A549 (cell line): ENCODE results near the gene NAV2. TPM values are rescaled to one million over a fixed set of nuclear protein-coding genes. Genes with fewer than 3 reads are reported as not detected.

Experiments used
- ATAC-seq, 2 experiments: fragments of 200-7000 bp in 1 of 2; fragments of >200 bp in 1 of 2; cut with Nextera tagmentation in 1 of 2; cut with Tn5 transposase in 1 of 2; 3 replicates each; pipeline versions ENCODE4 v1.8.0 to v1.9.1; 2018 to 2020; ENCODE audit warnings: mild to moderate bottlenecking in 1 of 2, moderate library complexity in 1 of 2
- CTCF ChIA-PET: fragments of 300-600 bp; sonication (Branson Sonifier 250); formaldehyde crosslinking; extraction: SDS; loops from one replicate; lab custom pipeline; 2021; ENCODE audit warnings: antibody characterized with exemption, inconsistent platforms; lab: Yijun Ruan, JAX
- POLR2A ChIA-PET: fragments of 350-600 bp; formaldehyde crosslinking; extraction: SDS; loops from one replicate; lab custom pipeline; 2021; ENCODE audit warnings: antibody characterized with exemption, inconsistent platforms; lab: Yijun Ruan, JAX
- DNase-seq, 2 experiments: peaks; one replicate each; pipeline versions ENCODE4 v3.0.0 to v3.0.0-alpha.2; 2011 to 2016; ENCODE audit warnings: low read depth in 1 of 2, low spot score in 1 of 2
- FAIRE-seq: peaks from 2 replicates; lab custom pipeline; 2011; peaks lifted over from hg19 to GRCh38; lab: Jason Lieb, UNC
- H3K27ac ChIP-seq, 2 experiments: fragments of >200 bp; sonication (Bioruptor Twin); formaldehyde crosslinking; 3 replicates each; pipeline ENCODE4 v1.5.1; 2016 to 2017
- H3K4me1 ChIP-seq: fragments of >200 bp; sonication (Bioruptor Twin); formaldehyde crosslinking; 3 replicates; pipeline ENCODE4 v1.6.1; 2016
- H3K4me2 ChIP-seq: fragments of >200 bp; sonication (Bioruptor Twin); formaldehyde crosslinking; 3 replicates; pipeline ENCODE4 v1.6.1; 2016
- H3K4me3 ChIP-seq: fragments of >200 bp; sonication (Bioruptor Twin); formaldehyde crosslinking; 3 replicates; pipeline ENCODE4 v1.5.1; 2016
- H3K9me3 ChIP-seq: fragments of >200 bp; sonication (Bioruptor Twin); formaldehyde crosslinking; 3 replicates; pipeline ENCODE4 v1.6.1; 2016
- ATOH8 ChIP-seq: fragments of 250-450 bp; sonication (Bioruptor Pico); IDR thresholded peaks from 2 replicates; pipeline ENCODE4 v1.5.0; 2020; ENCODE audit warnings: low read depth, mild to moderate bottlenecking, moderate library complexity
- BHLHE40 ChIP-seq: IDR thresholded peaks from 2 replicates; pipeline ENCODE4 v1.6.1; 2012; ENCODE audit warnings: low read depth, low read length, inconsistent platforms
- CBX2 ChIP-seq: fragments of 200-600 bp; sonication (generic); IDR thresholded peaks from 2 replicates; pipeline ENCODE4 v1.6.1; 2016; ENCODE audit warnings: low read depth, mild to moderate bottlenecking, borderline replicate concordance
- CEBPB ChIP-seq, 2 experiments: fragments of >200 bp in 1 of 2; sonication (Bioruptor Twin) in 1 of 2; formaldehyde crosslinking in 1 of 2; IDR thresholded peaks; 2 replicates each; pipeline ENCODE4 v1.6.1; 2012 to 2016
- CHD4 ChIP-seq: fragments of 200-600 bp; sonication (generic); IDR thresholded peaks from 2 replicates; pipeline ENCODE4 v1.6.1; 2016; ENCODE audit warnings: antibody characterized with exemption, mild to moderate bottlenecking, borderline replicate concordance
- E2F6 ChIP-seq: IDR thresholded peaks from 2 replicates; pipeline ENCODE4 v1.6.1; 2012; ENCODE audit warnings: low read depth, borderline replicate concordance
- EHF ChIP-seq: fragments of 250-450 bp; sonication (Bioruptor Pico); IDR thresholded peaks from 2 replicates; pipeline ENCODE4 v1.5.0; 2020; ENCODE audit warnings: mild to moderate bottlenecking
- ELK1 ChIP-seq: fragments of 150-350 bp; IDR thresholded peaks from 2 replicates; pipeline ENCODE4 v1.6.1; 2014; ENCODE audit warnings: low read depth, mild to moderate bottlenecking, low read length
- FOXS1 ChIP-seq: fragments of 250-450 bp; sonication (Bioruptor Pico); IDR thresholded peaks from 2 replicates; pipeline ENCODE4 v1.5.0; 2020; ENCODE audit warnings: mild to moderate bottlenecking, moderate library complexity
- HMGXB4 ChIP-seq: fragments of 250-450 bp; sonication (Bioruptor Pico); IDR thresholded peaks from 2 replicates; pipeline ENCODE4 v1.5.0; 2021; ENCODE audit warnings: mild to moderate bottlenecking, moderate library complexity, borderline replicate concordance
- HOXB13 ChIP-seq: fragments of 250-450 bp; sonication (Bioruptor Pico); IDR thresholded peaks from 2 replicates; pipeline ENCODE4 v1.5.0; 2020; ENCODE audit warnings: low read depth, mild to moderate bottlenecking, moderate library complexity
- MAX ChIP-seq: IDR thresholded peaks from 2 replicates; pipeline ENCODE4 v1.6.1; 2012
- MAZ ChIP-seq: fragments of 150-350 bp; IDR thresholded peaks from 2 replicates; pipeline ENCODE4 v1.6.1; 2014; ENCODE audit warnings: antibody characterized with exemption, low read depth, low read length, borderline replicate concordance
- NPAS2 ChIP-seq: fragments of 250-450 bp; sonication (Bioruptor Pico); IDR thresholded peaks from 2 replicates; pipeline ENCODE4 v1.8.0; 2022; ENCODE audit warnings: mild to moderate bottlenecking, moderate library complexity, borderline replicate concordance
- RAD21 ChIP-seq, 2 experiments: fragments of >200 bp in 1 of 2; sonication (Bioruptor Twin) in 1 of 2; formaldehyde crosslinking in 1 of 2; IDR thresholded peaks in 1 of 2; conservative IDR thresholded peaks in 1 of 2; 2 replicates in 1 of 2; 3 replicates in 1 of 2; pipeline ENCODE4 v1.6.1; 2012 to 2018; ENCODE audit warnings: inconsistent platforms in 1 of 2
- RCOR1 ChIP-seq: fragments of 150-350 bp; IDR thresholded peaks from 2 replicates; pipeline ENCODE4 v1.6.1; 2014; ENCODE audit warnings: antibody characterized with exemption, low read length, low read depth
- WGBS: methylation state at CpG from one replicate; pipeline ENCODE4 v1.1.6; 2017; ENCODE audit errors: missing lambda C conversion rate; 5-methylcytosine and 5-hydroxymethylcytosine counted together
- polyA plus RNA-seq, 4 experiments: library from polyadenylated mRNA; depleted of rRNA in 3 of 4; stranded (reverse); fragments of >200 nt; fragmentation: RNase III in 1 of 4; extraction: RNeasy Plus Mini Kit Qiagen cat#74134 plus additional on column Dnase treatment in 1 of 4; gene quantifications; 2 replicates in 3 of 4; 3 replicates in 1 of 4; pipeline ENCODE4 v1.2.3, GENCODE V29; 2011 to 2017

Gene NAV2
- polyA plus RNA-seq, 2 of the 4 experiments (the other 2 are of a cell fraction) = 4.9 to 19.8 TPM

GRCh38 chr11:19968860-19969259 lies 256.2 kb downstream of the NAV2 start:
- no peak for ATAC-seq

GRCh38 chr11:19970944-19971343 lies 258.3 kb downstream of the NAV2 start:
- ChIA-PET CTCF (interaction anchor here (2.4 kb wide), 1 partner anchor 161 kb away, joined by 9 read pairs; no protein-coding TSS in a partner anchor), POLR2A (no interaction called here)
- H3K4me2 ChIP-seq = no peak overlapping the region
- H3K27ac ChIP-seq = peak overlapping the region in 1 of 2 experiments; percentile 20; a peak in 2 of 6 replicates
- WGBS = 63% methylated on average over 4 of the region's 4 CpGs
- DNase-seq (no peak), FAIRE-seq (no peak), ATAC-seq (no peak)
- peaks cover 11% of the 10 kb centered on the region; the same call in 2 of the 3 replicates for H3K4me1 ChIP-seq
- no peak overlapping the region for H3K4me3 ChIP-seq
- H3K9me3 ChIP-seq = no peaks in the 10 kb centered on the region
- no peak for TF ChIP-seq E2F6

More at GRCh38 chr11:19968860-19969259, 256.2 kb downstream of the NAV2 start:
- 82% methylated on average over 5 of the region's 5 CpGs for WGBS
- CTCF ChIA-PET = interaction anchor here (0.8 to 1.8 kb wide), 4 partner anchors 15 to 159 kb away, joined by 3 to 9 read pairs (median 5); no protein-coding TSS in a partner anchor
- Histone ChIP-seq H3K4me1 (peaks cover 11% of the 10 kb centered on the region; the same call in 2 of the 3 replicates), H3K4me2 (no peak overlapping the region), H3K9me3 (no peaks in the 10 kb centered on the region), H3K4me3 (no peak overlapping the region), H3K27ac (peak overlapping the region in 1 of 2 experiments; percentile 34; a peak in 2 of 6 replicates)
- FAIRE-seq = no peak
- no peak for DNase-seq
- POLR2A ChIA-PET = no interaction called here
- TF ChIP-seq MAZ (no peak), EHF (CRISPR knock-in tag) (no peak), HMGXB4 (CRISPR knock-in tag) (no peak), RCOR1 (no peak), CHD4 (no peak), BHLHE40 (no peak), NPAS2 (CRISPR knock-in tag) (no peak), ATOH8 (CRISPR knock-in tag) (no peak), FOXS1 (no peak), CBX2 (no peak), HOXB13 (CRISPR knock-in tag) (no peak), RAD21 (conservative IDR thresholded peaks at IDR 0.05 in 1 of 2, IDR thresholded peaks at IDR 0.05 in 1 of 2) (no peak), MAX (no peak)

- Histone ChIP-seq H3K4me1 (peaks cover 19% of the 10 kb centered on the region; the same call in 2 of the 3 replicates), H3K4me2 (no peak overlapping the region), H3K27ac (peak overlapping the region; percentile 18 to 36; a peak in 1 of 6 replicates), H3K4me3 (no peak overlapping the region), H3K9me3 (no peaks in the 10 kb centered on the region)
- ChIA-PET POLR2A (no interaction called here), CTCF (interaction anchor here (1.1 to 2.4 kb wide), 2 partner anchors 8 to 160 kb away, joined by 3 to 9 read pairs; no protein-coding TSS in a partner anchor)
- WGBS = 76% methylated on average over 1 of the region's 2 CpGs
- DNase-seq (no peak), FAIRE-seq (no peak)
- no peak for TF ChIP-seq CEBPB (IDR thresholded peaks at IDR 0.05)
- no peak for TF ChIP-seq ATOH8 (CRISPR knock-in tag)
- TF ChIP-seq ELK1 = no peak
- TF ChIP-seq, all 56 proteins: peak for 0
- ATAC-seq = no peak
Measured at GRCh38 chr11:19972091-19972490, 259.5 kb downstream of the NAV2 start.
